DOHH2 (cell line): Measurements from ENCODE around the gene TMEM214.

ENCODE experiments used
- H3F3A ChIP-seq: fragments of 200-600 bp; sonication (generic), shearing (Covaris generic); 2 replicates; pipeline ENCODE4 v1.6.0; 2016; ENCODE audit warnings: antibody characterized with exemption, mild to moderate bottlenecking; ENCODE audit not compliant: control insufficient read depth, insufficient read depth
- H3K27ac ChIP-seq: fragments of 200-600 bp; sonication (generic); 2 replicates; pipeline ENCODE4 v1.5.1; 2014; ENCODE audit warnings: low read depth, mild to moderate bottlenecking, low read length, moderate library complexity
- H3K27me3 ChIP-seq: fragments of 200-600 bp; sonication (generic); 2 replicates; pipeline ENCODE4 v1.6.1; 2014; ENCODE audit warnings: mild to moderate bottlenecking, low read length, mixed read lengths; ENCODE audit not compliant: control insufficient read depth
- H3K36me3 ChIP-seq: fragments of 200-600 bp; sonication (generic); 2 replicates; pipeline ENCODE4 v1.6.1; 2014; ENCODE audit warnings: mild to moderate bottlenecking, low read length, moderate library complexity, mixed read lengths; ENCODE audit not compliant: control insufficient read depth
- H3K4me1 ChIP-seq: fragments of 200-600 bp; sonication (generic); 2 replicates; pipeline ENCODE4 v1.6.1; 2014; ENCODE audit warnings: mild to moderate bottlenecking, low read length, mixed read lengths; ENCODE audit not compliant: control insufficient read depth
- H3K4me2 ChIP-seq: fragments of 200-600 bp; sonication (generic); 2 replicates; pipeline ENCODE4 v1.6.0; 2014; ENCODE audit warnings: mild to moderate bottlenecking, low read length, moderate library complexity
- H3K4me3 ChIP-seq: fragments of 200-600 bp; sonication (generic); 2 replicates; pipeline ENCODE4 v1.5.1; 2014; ENCODE audit warnings: mild to moderate bottlenecking, low read length, mixed read lengths
- H3K79me2 ChIP-seq: fragments of 200-600 bp; sonication (generic); 2 replicates; pipeline ENCODE4 v1.6.1; 2014; ENCODE audit warnings: mild to moderate bottlenecking, low read length, mixed read lengths; ENCODE audit not compliant: control insufficient read depth
- H3K9me2 ChIP-seq: fragments of 200-600 bp; sonication (generic); replicated peaks from 2 replicates; pipeline ENCODE4 v1.6.1; 2014; ENCODE audit warnings: mild to moderate bottlenecking, low read length, mixed read lengths; ENCODE audit not compliant: control insufficient read depth
- H3K9me3 ChIP-seq: fragments of 200-600 bp; sonication (generic); 2 replicates; pipeline ENCODE4 v1.6.1; 2014; ENCODE audit warnings: antibody characterized with exemption, low read length, mixed read lengths; ENCODE audit not compliant: control insufficient read depth, insufficient read depth
- H4K20me1 ChIP-seq: fragments of 200-600 bp; sonication (generic); 2 replicates; pipeline ENCODE4 v1.6.0; 2014; ENCODE audit warnings: low read depth, mild to moderate bottlenecking, antibody characterized with exemption, low read length, moderate library complexity; ENCODE audit not compliant: control insufficient read depth, insufficient read depth
- EZH2phosphoT487 ChIP-seq: fragments of 200-600 bp; sonication (generic); IDR thresholded peaks from 2 replicates; pipeline ENCODE4 v1.6.1; 2017; ENCODE audit warnings: borderline replicate concordance, mild to moderate bottlenecking, antibody characterized with exemption, low read length, moderate library complexity, mixed read lengths
- TF ChIP-seq, protein P1 (sequence below): fragments of 200-600 bp; sonication (generic); IDR thresholded peaks from one replicate; pipeline ENCODE4 v1.5.1; 2014; ENCODE audit warnings: antibody characterized with exemption, mild to moderate bottlenecking, low read depth, low read length; ENCODE audit not compliant: poor library complexity, severe bottlenecking

TMEM214 gene

DNA sequence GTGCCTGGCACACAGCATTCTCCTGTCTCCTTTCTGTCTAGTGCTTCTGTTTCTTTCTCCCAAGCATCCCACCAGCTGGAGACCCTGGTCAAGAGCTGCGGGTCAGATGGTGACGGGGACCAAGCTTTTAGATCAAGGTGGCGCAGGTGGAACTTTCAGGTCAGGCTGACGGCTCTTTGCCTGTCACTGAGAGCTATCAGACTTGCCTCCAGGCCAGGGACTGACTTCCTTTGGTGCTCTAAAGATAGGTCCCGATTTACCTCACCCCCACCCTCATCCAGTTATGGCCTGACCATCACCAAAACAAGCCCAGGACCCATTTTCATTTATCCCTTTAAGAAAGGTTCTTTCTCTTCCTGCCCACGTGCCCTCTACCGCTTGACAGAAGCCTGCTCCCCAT lies 44.5 kb downstream of the TMEM214 start:
- Histone ChIP-seq H3F3A (peaks cover 15% of the 10 kb centered on the region), H3K4me3 (no peak overlapping the region), H3K9me3 (no peaks in the 10 kb centered on the region), H3K4me1 (peaks cover 78% of the 10 kb centered on the region), H3K4me2 (peak overlapping the region; percentile 23; the same call in 1 of the 2 replicates), H4K20me1 (no peaks in the 10 kb centered on the region), H3K27me3 (no peaks in the 10 kb centered on the region), H3K9me2 (no peaks in the 10 kb centered on the region), H3K36me3 (no peaks in the 10 kb centered on the region), H3K27ac (no peak overlapping the region), H3K79me2 (no peaks in the 10 kb centered on the region)
- TF ChIP-seq, protein P1, sequence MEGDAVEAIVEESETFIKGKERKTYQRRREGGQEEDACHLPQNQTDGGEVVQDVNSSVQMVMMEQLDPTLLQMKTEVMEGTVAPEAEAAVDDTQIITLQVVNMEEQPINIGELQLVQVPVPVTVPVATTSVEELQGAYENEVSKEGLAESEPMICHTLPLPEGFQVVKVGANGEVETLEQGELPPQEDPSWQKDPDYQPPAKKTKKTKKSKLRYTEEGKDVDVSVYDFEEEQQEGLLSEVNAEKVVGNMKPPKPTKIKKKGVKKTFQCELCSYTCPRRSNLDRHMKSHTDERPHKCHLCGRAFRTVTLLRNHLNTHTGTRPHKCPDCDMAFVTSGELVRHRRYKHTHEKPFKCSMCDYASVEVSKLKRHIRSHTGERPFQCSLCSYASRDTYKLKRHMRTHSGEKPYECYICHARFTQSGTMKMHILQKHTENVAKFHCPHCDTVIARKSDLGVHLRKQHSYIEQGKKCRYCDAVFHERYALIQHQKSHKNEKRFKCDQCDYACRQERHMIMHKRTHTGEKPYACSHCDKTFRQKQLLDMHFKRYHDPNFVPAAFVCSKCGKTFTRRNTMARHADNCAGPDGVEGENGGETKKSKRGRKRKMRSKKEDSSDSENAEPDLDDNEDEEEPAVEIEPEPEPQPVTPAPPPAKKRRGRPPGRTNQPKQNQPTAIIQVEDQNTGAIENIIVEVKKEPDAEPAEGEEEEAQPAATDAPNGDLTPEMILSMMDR: no peak
- no peak for TF ChIP-seq EZH2phosphoT487

DNA sequence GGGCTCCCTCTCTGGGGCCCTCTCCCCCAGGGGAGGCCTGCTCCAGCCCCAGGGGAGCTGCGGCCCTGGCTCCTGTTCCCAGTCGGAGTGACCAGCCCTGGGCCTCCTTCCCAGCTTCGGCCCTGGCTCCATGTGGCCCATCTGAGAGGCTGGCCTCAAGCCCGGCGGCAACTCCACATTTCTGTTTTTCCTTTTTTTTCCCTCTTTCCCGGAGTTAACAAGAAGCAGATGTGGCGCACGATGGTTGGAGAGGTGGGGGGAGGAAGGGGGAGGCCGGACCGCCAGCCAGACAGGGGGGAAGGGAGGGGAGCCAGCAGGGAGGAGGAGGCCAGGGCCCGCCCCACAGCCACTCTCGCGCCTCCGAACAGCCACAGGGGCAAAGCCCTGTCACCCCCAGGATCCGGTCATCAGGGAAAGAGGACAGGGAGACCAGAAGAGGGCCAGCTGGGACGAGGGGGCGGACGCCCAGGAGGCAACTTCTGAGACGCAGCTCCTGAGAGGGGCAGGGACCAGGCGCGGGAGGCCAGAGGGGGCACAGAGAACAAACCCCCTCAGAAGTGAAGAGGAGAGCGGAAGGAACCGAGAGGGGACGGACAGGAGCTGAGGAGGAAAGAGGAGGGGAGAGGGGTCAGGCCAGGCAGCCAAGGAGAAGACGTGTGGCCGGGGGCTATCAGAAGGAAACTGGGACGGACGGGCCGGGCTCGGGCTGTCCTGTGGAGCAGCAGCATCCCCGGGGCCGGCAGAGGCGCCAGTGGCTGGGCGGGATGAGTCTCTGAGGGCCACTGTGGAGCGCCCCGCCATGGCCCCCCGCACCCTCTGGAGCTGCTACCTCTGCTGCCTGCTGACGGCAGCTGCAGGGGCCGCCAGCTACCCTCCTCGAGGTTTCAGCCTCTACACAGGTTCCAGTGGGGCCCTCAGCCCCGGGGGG lies 45.8 kb downstream of the TMEM214 start, which contains the start of gene EMILIN1:
Gene EMILIN1, plus strand, starts transcription at position 349 of the 928 bp plus-strand sequence. Its CDS starts 451 bp downstream, at position 800.
- H4K20me1 ChIP-seq: no peaks in the 10 kb centered on the region
- H3F3A ChIP-seq: peaks cover 12% of the 10 kb centered on the region
- H3K9me2 ChIP-seq: no peaks in the 10 kb centered on the region
- H3K4me1 ChIP-seq: peaks cover 70% of the 10 kb centered on the region
- H3K36me3 ChIP-seq: no peaks in the 10 kb centered on the region
- H3K4me3 ChIP-seq: peak within 1 kb of the TSS; percentile 30
- H3K27ac ChIP-seq: no peak within 1 kb of the TSS
- TF ChIP-seq, protein P1: no peak
- TF ChIP-seq EZH2phosphoT487: no peak
- H3K9me3 ChIP-seq: no peaks in the 10 kb centered on the region
- H3K79me2 ChIP-seq: no peaks in the 10 kb centered on the region
- peak within 1 kb of the TSS; percentile 33 for H3K4me2 ChIP-seq
- H3K27me3 ChIP-seq: no peaks in the 10 kb centered on the region

DNA sequence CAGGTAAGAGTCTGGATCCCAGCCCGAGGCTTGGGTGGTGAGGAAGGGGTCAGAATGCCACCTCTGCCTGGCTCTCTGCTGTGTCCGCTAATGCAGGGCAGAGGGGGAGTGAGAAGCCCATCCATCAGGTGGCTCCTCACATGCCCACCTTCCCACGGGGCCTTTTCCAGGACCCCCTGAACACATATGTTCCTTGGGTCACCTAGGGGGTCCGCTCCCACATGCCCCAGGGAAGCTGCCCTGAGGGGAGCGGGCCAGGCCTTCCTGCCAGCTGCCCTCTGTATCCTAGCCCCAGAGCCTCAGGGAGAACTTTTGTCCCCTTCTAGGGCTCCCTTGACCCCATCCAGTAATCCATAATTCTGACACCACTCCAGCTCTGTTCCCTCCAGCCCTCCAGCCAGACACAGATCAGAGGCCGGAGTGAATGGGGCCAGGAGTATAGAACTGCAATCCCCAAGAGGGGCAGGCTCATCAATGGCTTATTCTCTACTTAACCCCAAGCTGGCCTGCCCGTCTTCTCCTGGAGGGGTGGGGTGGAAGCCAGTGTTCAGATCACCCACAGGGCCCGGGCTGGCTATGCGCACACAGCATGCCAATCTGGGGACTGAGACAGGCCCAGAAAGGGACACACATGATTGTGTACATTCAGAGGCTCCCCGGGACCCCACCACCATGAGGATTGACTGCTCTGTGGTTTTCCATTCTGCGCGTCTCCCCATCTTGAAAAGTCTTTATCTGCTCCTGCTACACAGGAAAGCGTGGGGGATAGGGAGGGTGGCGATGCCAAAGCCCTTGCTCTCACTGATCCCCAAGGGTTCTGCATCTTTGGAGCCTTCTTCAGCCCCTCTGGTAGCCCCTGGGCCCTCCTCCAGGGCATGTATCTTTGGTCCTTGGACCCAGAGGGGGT lies 46.7 kb downstream of the TMEM214 start:
- peak overlapping the region; percentile 33; the same call in 1 of the 2 replicates for H3K4me2 ChIP-seq
- no peaks in the 10 kb centered on the region for H3K79me2 ChIP-seq
- peaks cover 8% of the 10 kb centered on the region for H3F3A ChIP-seq
- no peaks in the 10 kb centered on the region for H3K9me3 ChIP-seq
- TF ChIP-seq EZH2phosphoT487: no peak
- TF ChIP-seq, protein P1: no peak
- H3K4me1 ChIP-seq: peaks cover 60% of the 10 kb centered on the region
- H3K27ac ChIP-seq: no peak overlapping the region
- H3K36me3 ChIP-seq: no peaks in the 10 kb centered on the region
- peak overlapping the region; percentile 30; the same call in 1 of the 2 replicates for H3K4me3 ChIP-seq
- H3K27me3 ChIP-seq: no peaks in the 10 kb centered on the region
- no peaks in the 10 kb centered on the region for H3K9me2 ChIP-seq
- H4K20me1 ChIP-seq: no peaks in the 10 kb centered on the region
